ENCODE measurements around the gene RAB30.

Gene RAB30

GRCh38 chr11:82992223-82992622 lies 79.5 kb downstream of the RAB30 start:
- H3K27me3 ChIP-seq (ENCODE audit: insufficient read depth, poor library complexity, severe bottlenecking), result peaks cover 3% of the 10 kb centered on the region
- no peak for TF ChIP-seq POLR2AphosphoS5 (IDR thresholded peaks at IDR 0.05; ENCODE audit: low read depth)
- TF ChIP-seq GABPA (IDR thresholded peaks at IDR 0.05; ENCODE audit: low read depth), result no peak
- no peak for TF ChIP-seq SPI1 (IDR thresholded peaks at IDR 0.05; ENCODE audit: borderline replicate concordance, low read depth)
- TF ChIP-seq, protein P1, sequence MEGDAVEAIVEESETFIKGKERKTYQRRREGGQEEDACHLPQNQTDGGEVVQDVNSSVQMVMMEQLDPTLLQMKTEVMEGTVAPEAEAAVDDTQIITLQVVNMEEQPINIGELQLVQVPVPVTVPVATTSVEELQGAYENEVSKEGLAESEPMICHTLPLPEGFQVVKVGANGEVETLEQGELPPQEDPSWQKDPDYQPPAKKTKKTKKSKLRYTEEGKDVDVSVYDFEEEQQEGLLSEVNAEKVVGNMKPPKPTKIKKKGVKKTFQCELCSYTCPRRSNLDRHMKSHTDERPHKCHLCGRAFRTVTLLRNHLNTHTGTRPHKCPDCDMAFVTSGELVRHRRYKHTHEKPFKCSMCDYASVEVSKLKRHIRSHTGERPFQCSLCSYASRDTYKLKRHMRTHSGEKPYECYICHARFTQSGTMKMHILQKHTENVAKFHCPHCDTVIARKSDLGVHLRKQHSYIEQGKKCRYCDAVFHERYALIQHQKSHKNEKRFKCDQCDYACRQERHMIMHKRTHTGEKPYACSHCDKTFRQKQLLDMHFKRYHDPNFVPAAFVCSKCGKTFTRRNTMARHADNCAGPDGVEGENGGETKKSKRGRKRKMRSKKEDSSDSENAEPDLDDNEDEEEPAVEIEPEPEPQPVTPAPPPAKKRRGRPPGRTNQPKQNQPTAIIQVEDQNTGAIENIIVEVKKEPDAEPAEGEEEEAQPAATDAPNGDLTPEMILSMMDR (IDR thresholded peaks at IDR 0.05; ENCODE audit: insufficient read depth, low read length), result no peak
- TF ChIP-seq, protein P2, sequence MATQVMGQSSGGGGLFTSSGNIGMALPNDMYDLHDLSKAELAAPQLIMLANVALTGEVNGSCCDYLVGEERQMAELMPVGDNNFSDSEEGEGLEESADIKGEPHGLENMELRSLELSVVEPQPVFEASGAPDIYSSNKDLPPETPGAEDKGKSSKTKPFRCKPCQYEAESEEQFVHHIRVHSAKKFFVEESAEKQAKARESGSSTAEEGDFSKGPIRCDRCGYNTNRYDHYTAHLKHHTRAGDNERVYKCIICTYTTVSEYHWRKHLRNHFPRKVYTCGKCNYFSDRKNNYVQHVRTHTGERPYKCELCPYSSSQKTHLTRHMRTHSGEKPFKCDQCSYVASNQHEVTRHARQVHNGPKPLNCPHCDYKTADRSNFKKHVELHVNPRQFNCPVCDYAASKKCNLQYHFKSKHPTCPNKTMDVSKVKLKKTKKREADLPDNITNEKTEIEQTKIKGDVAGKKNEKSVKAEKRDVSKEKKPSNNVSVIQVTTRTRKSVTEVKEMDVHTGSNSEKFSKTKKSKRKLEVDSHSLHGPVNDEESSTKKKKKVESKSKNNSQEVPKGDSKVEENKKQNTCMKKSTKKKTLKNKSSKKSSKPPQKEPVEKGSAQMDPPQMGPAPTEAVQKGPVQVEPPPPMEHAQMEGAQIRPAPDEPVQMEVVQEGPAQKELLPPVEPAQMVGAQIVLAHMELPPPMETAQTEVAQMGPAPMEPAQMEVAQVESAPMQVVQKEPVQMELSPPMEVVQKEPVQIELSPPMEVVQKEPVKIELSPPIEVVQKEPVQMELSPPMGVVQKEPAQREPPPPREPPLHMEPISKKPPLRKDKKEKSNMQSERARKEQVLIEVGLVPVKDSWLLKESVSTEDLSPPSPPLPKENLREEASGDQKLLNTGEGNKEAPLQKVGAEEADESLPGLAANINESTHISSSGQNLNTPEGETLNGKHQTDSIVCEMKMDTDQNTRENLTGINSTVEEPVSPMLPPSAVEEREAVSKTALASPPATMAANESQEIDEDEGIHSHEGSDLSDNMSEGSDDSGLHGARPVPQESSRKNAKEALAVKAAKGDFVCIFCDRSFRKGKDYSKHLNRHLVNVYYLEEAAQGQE (IDR thresholded peaks at IDR 0.05; ENCODE audit: insufficient replicate concordance, low read depth), result no peak
- H3K27ac ChIP-seq (replicated peaks), result no peak overlapping the region
- H3K4me3 ChIP-seq (replicated peaks; ENCODE audit: insufficient read depth, low read length), result no peak overlapping the region
- no peak for DNase-seq (ENCODE audit: low read depth in 1 of 2, low spot score in 1 of 2)

- no peak overlapping the region for H3K27ac ChIP-seq (replicated peaks)
- H3K27me3 ChIP-seq (ENCODE audit: insufficient read depth, poor library complexity, severe bottlenecking), result peaks cover 3% of the 10 kb centered on the region
- no peak overlapping the region for H3K4me3 ChIP-seq (replicated peaks; ENCODE audit: insufficient read depth, low read length)
- no peak for DNase-seq (ENCODE audit: low read depth in 1 of 2, low spot score in 1 of 2)
- TF ChIP-seq POLR2AphosphoS5 (IDR thresholded peaks at IDR 0.05; ENCODE audit: low read depth) (no peak), GABPA (IDR thresholded peaks at IDR 0.05; ENCODE audit: low read depth) (no peak), SPI1 (IDR thresholded peaks at IDR 0.05; ENCODE audit: borderline replicate concordance, low read depth) (no peak)
- TF ChIP-seq, protein P2 (IDR thresholded peaks at IDR 0.05; ENCODE audit: insufficient replicate concordance, low read depth), result no peak
- TF ChIP-seq, protein P1 (IDR thresholded peaks at IDR 0.05; ENCODE audit: insufficient read depth, low read length), result no peak
Observed at GRCh38 chr11:82989628-82990404, 81.9 kb downstream of the RAB30 start.

- Histone ChIP-seq H3K27me3 (ENCODE audit: insufficient read depth, poor library complexity, severe bottlenecking) (no peaks in the 10 kb centered on the region), H3K27ac (replicated peaks) (no peak overlapping the region), H3K4me3 (replicated peaks; ENCODE audit: insufficient read depth, low read length) (no peak overlapping the region)
- no peak for TF ChIP-seq GABPA (IDR thresholded peaks at IDR 0.05; ENCODE audit: low read depth)
- TF ChIP-seq, protein P2 (IDR thresholded peaks at IDR 0.05; ENCODE audit: insufficient replicate concordance, low read depth), result no peak
- DNase-seq (ENCODE audit: low read depth in 1 of 2, low spot score in 1 of 2), result no peak
Observed at GRCh38 chr11:82988936-82989627, 82.6 kb downstream of the RAB30 start.
